K562 (cell line): ENCODE measurements around the gene EFCC1. TPM values are rescaled to one million over a fixed set of nuclear protein-coding genes. Genes with fewer than 3 reads are reported as not detected.

Experiments used
- ATAC-seq: fragments of 200-7000 bp; cut with Tn5 transposase; 3 replicates; pipeline ENCODE4 v1.9.1; 2020; ENCODE audit warnings: moderate library complexity
- BruUV-seq: library from RNA; stranded (reverse); fragments of 400-500 nt; replicated peaks from 2 replicates; lab custom pipeline; 2021; lab: Mats Ljungman, UMichigan
- CTCF ChIA-PET: fragments of 300-600 bp; formaldehyde crosslinking; extraction: SDS; loops from one replicate; lab custom pipeline; 2021; ENCODE audit warnings: low intra/inter-chr PET ratio; lab: Yijun Ruan, JAX
- POLR2A ChIA-PET: fragments of 300-600, 350-650 bp; sonication (Branson Sonifier 250); formaldehyde crosslinking; extraction: SDS; loops from one replicate; lab custom pipeline; 2021; ENCODE audit warnings: antibody characterized with exemption, inconsistent platforms; lab: Yijun Ruan, JAX
- DNase-seq, 4 experiments: peaks; one replicate each; pipeline versions ENCODE4 v3.0.0 to v3.0.0-alpha.2; 2011 to 2018; ENCODE audit warnings: low spot score in 3 of 4, mixed read lengths in 3 of 4; ENCODE audit errors: extremely low read depth in 1 of 4
- FAIRE-seq: peaks from 2 replicates; lab custom pipeline; 2011; peaks lifted over from hg19 to GRCh38; lab: Jason Lieb, UNC
- H2AFZ ChIP-seq: 2 replicates; pipeline ENCODE4 v1.6.0; 2011; ENCODE audit warnings: low read depth, low read length, control low read depth, inconsistent platforms
- H3K27ac ChIP-seq: fragments of 200-600 bp; 3 replicates; pipeline ENCODE4 v1.8.0; 2011; ENCODE audit warnings: low read depth, mild to moderate bottlenecking, control low read depth, inconsistent platforms, low read length, moderate library complexity, mixed read lengths; ENCODE audit errors: extremely low read depth
- H3K27me3 ChIP-seq, 2 experiments: fragments of 300-600 bp in 1 of 2; 2 replicates in 1 of 2; 3 replicates in 1 of 2; pipeline versions ENCODE4 v1.6.0 to v1.8.0; 2011; ENCODE audit warnings: inconsistent platforms in 2 of 2, low read length in 2 of 2, mild to moderate bottlenecking in 1 of 2, mixed read lengths in 1 of 2, moderate library complexity in 1 of 2; ENCODE audit not compliant: control insufficient read depth in 2 of 2, insufficient read depth in 2 of 2
- H3K36me3 ChIP-seq: fragments of 300-600 bp; 3 replicates; pipeline ENCODE4 v1.8.0; 2011; ENCODE audit warnings: mild to moderate bottlenecking, low read length, inconsistent platforms; ENCODE audit not compliant: control insufficient read depth, insufficient read depth
- H3K4me1 ChIP-seq, 2 experiments: fragments of 200-600 bp in 1 of 2; replicated peaks in 1 of 2; 2 replicates in 1 of 2; 3 replicates in 1 of 2; pipeline versions ENCODE4 v1.5.1 to v1.8.0; 2011; ENCODE audit warnings: inconsistent platforms in 2 of 2, low read length in 2 of 2, mild to moderate bottlenecking in 1 of 2, mixed read lengths in 1 of 2, moderate library complexity in 1 of 2; ENCODE audit not compliant: control insufficient read depth in 2 of 2, insufficient read depth in 2 of 2
- H3K4me2 ChIP-seq: 2 replicates; pipeline ENCODE4 v1.6.1; 2011; ENCODE audit warnings: low read length, control low read depth, inconsistent platforms, mixed read lengths; ENCODE audit not compliant: insufficient read depth
- H3K4me3 ChIP-seq: fragments of 200-600 bp; sonication (generic), shearing (Covaris generic); 2 replicates; pipeline ENCODE4 v1.5.1; 2016; ENCODE audit warnings: control low read depth, inconsistent platforms
- H3K79me2 ChIP-seq: fragments of 200-600 bp; 3 replicates; pipeline ENCODE4 v1.8.0; 2011; ENCODE audit warnings: low read length, inconsistent platforms; ENCODE audit not compliant: control insufficient read depth, insufficient read depth
- H3K9ac ChIP-seq, 2 experiments: 2 replicates each; pipeline versions ENCODE4 v1.6.0 to v1.6.1; 2011; ENCODE audit warnings: low read depth in 2 of 2, low read length in 2 of 2, control low read depth in 1 of 2, inconsistent platforms in 1 of 2, mild to moderate bottlenecking in 1 of 2, mixed read lengths in 1 of 2; ENCODE audit not compliant: insufficient read depth in 1 of 2
- H3K9me1 ChIP-seq: one replicate; pipeline ENCODE4 v1.6.0; 2011; ENCODE audit warnings: inconsistent platforms, mild to moderate bottlenecking, low read length, moderate library complexity; ENCODE audit not compliant: control insufficient read depth, insufficient read depth
- H3K9me3 ChIP-seq: replicated peaks from 2 replicates; pipeline ENCODE4 v1.5.1; 2011; ENCODE audit warnings: low read depth, low read length, inconsistent platforms; ENCODE audit not compliant: control insufficient read depth, insufficient read depth
- H4K20me1 ChIP-seq: replicated peaks from 2 replicates; pipeline ENCODE4 v1.6.1; 2011; ENCODE audit warnings: low read length, inconsistent platforms, mixed read lengths; ENCODE audit not compliant: control insufficient read depth, insufficient read depth
- BHLHE40 ChIP-seq: IDR thresholded peaks from 2 replicates; pipeline ENCODE4 v1.6.1; 2011; ENCODE audit warnings: low read length, improper control_type of control experiment
- FOS ChIP-seq: IDR thresholded peaks from 3 replicates; pipeline ENCODE4 v1.6.1; 2011; ENCODE audit not compliant: insufficient read length; ENCODE audit errors: extremely low read depth
- GTF2B ChIP-seq: IDR thresholded peaks from 2 replicates; pipeline ENCODE4 v1.6.1; 2011; ENCODE audit not compliant: insufficient read length; ENCODE audit errors: extremely low read depth
- TBL1XR1 ChIP-seq, 2 experiments: IDR thresholded peaks; 2 replicates each; pipeline ENCODE4 v1.6.1; 2012; ENCODE audit warnings: improper control_type of control experiment in 2 of 2, low read length in 2 of 2, mild to moderate bottlenecking in 1 of 2
- ZFP30 ChIP-seq: fragments of 250-450 bp; sonication (Bioruptor Pico); IDR thresholded peaks from 2 replicates; pipeline ENCODE4 v1.8.0; 2022; ENCODE audit warnings: moderate library complexity, mild to moderate bottlenecking, inconsistent platforms, borderline replicate concordance
- ZSCAN29 ChIP-seq: fragments of 450-650 bp; IDR thresholded peaks from 2 replicates; pipeline ENCODE4 v1.6.1; 2017
- WGBS: fragments of 100-300 bp; shearing (Covaris generic); methylation state at CpG from one replicate; pipeline ENCODE4 v1.1.6; 2016; ENCODE audit warnings: low coverage, mixed read lengths; ENCODE audit not compliant: insufficient coverage; ENCODE audit errors: missing lambda C conversion rate; 5-methylcytosine and 5-hydroxymethylcytosine counted together
- in situ Hi-C: fragments of 300-500 bp; cut with MboI; formaldehyde crosslinking; loops from 4 replicates; pipeline ENCODE4 v1.15.0; 2018; ENCODE audit warnings: inconsistent platforms, mixed read lengths
- intact Hi-C: fragments of 100-400 bp; cut with micrococcal nuclease; formaldehyde crosslinking; loops from 2 replicates; pipeline ENCODE4 v1.14.2; 2022
- polyA plus RNA-seq, 8 experiments: library from polyadenylated mRNA; depleted of rRNA in 4 of 8; stranded (reverse) in 5 of 8; unstranded in 3 of 8; fragments of >200 nt; fragmentation: Nextera tagmentation in 2 of 8; fragmentation: Illumina TruSeq in 1 of 8; extraction: Ambion mirVana in 2 of 8; extraction: Trizol in 1 of 8; gene quantifications; 2 replicates each; pipeline versions ENCODE4 v1.2.1 to v1.2.3, GENCODE V29; 2011 to 2014; ENCODE audit warnings: inconsistent platforms in 1 of 8, missing spikeins in 1 of 8
- total RNA-seq, 7 experiments: library from RNA; depleted of rRNA in 6 of 7; stranded (reverse); fragments of >200 nt in 6 of 7; fragmentation: Illumina TruSeq in 2 of 7; extraction: Trizol in 2 of 7; gene quantifications; 2 replicates each; pipeline versions ENCODE4 v1.2.1 to v1.2.3, GENCODE V29; 2011 to 2021; ENCODE audit warnings: low replicate concordance in 1 of 7

Gene EFCC1
- total and polyA plus RNA-seq, 9 of the 15 experiments (the other 6 are each of a cell fraction or from before 2014, with no cell fraction given), result not detected

- ATAC-seq (no peak), DNase-seq (no peak), FAIRE-seq (no peak)
- H3K9me3 ChIP-seq, result no peaks in the 10 kb centered on the region
- H3K9ac ChIP-seq, result peak overlapping the region in 1 of 2 experiments; percentile 61; a peak in 1 of 4 replicates
- H4K20me1 ChIP-seq, result no peaks in the 10 kb centered on the region
- in situ Hi-C loops, result loop anchor here (5.0 kb wide), 1 partner anchor 190 kb away; no protein-coding TSS in a partner anchor
- no peak for TF ChIP-seq ZSCAN29
- no peak for TF ChIP-seq GTF2B
- TF ChIP-seq FOS, result no peak
- no peak for TF ChIP-seq ZFP30 (CRISPR knock-in tag)
- no peak for TF ChIP-seq TBL1XR1 (IDR thresholded peaks at IDR 0.05; ENCODE audit: low read length in 2 of 2)
- no peak for TF ChIP-seq BHLHE40
- ChIA-PET POLR2A (no interaction called here), CTCF (interaction anchor here (0.6 kb wide), 1 partner anchor 36 kb away, joined by 3 read pairs; no protein-coding TSS in a partner anchor)
- H3K27me3 ChIP-seq, result no peaks in the 10 kb centered on the region
- H3K4me2 ChIP-seq, result no peak overlapping the region
- intact Hi-C loops, result loop anchor here (2.0 to 5.0 kb wide), 2 partner anchors 35 to 195 kb away; partner anchors contain the start of gene COPG1
- H3K4me3 ChIP-seq, result no peak overlapping the region
- no peaks in the 10 kb centered on the region for H3K36me3 ChIP-seq
- BruUV-seq, result no TSS peak
- H3K27ac ChIP-seq, result no peak overlapping the region
- peak overlapping the region; percentile 63; the same call in 1 of the 2 replicates for H2AFZ ChIP-seq
- H3K9me1 ChIP-seq, result no peaks in the 10 kb centered on the region
- no peaks in the 10 kb centered on the region for H3K79me2 ChIP-seq
- 16% methylated on average over 5 of the region's 5 CpGs for WGBS
- H3K4me1 ChIP-seq, result peaks cover 30 to 38% of the 10 kb centered on the region in 2 experiments; a peak in 4 of 5 replicates
Observed at GRCh38 chr3:129051871-129052340, 50.8 kb downstream of the EFCC1 start.
